K562 (cell line): ENCODE measurements around the gene AZU1. TPM values are rescaled to one million over a fixed set of nuclear protein-coding genes. Genes with fewer than 3 reads are reported as not detected.

Experiments used
- GABPB1 ChIP-seq: sonication (generic); formaldehyde crosslinking; IDR thresholded peaks from 2 replicates; pipeline ENCODE4 v1.8.0; 2022; ENCODE audit warnings: mild to moderate bottlenecking, missing genetic modification reagents
- PTBP1 ChIP-seq: fragments of 200-400 bp; formaldehyde crosslinking; IDR thresholded peaks from 2 replicates; pipeline ENCODE4 v1.6.1; 2017; ENCODE audit warnings: low read depth, low read length
- SMAD4 ChIP-seq: fragments of 250-450 bp; sonication (Bioruptor Pico); conservative IDR thresholded peaks from 2 replicates; pipeline ENCODE4 v1.8.0; 2021; ENCODE audit warnings: inconsistent platforms, mild to moderate bottlenecking, moderate library complexity
- ZBTB12 ChIP-seq: fragments of 250-450 bp; sonication (Bioruptor Pico); IDR thresholded peaks from 2 replicates; pipeline ENCODE4 v1.4.0; 2020
- polyA plus RNA-seq, 8 experiments: library from polyadenylated mRNA; depleted of rRNA in 4 of 8; stranded (reverse) in 5 of 8; unstranded in 3 of 8; fragments of >200 nt; fragmentation: Nextera tagmentation in 2 of 8; fragmentation: Illumina TruSeq in 1 of 8; extraction: Ambion mirVana in 2 of 8; extraction: Trizol in 1 of 8; gene quantifications; 2 replicates each; pipeline versions ENCODE4 v1.2.1 to v1.2.3, GENCODE V29; 2011 to 2014; ENCODE audit warnings: inconsistent platforms in 1 of 8, missing spikeins in 1 of 8
- total RNA-seq, 7 experiments: library from RNA; depleted of rRNA in 6 of 7; stranded (reverse); fragments of >200 nt in 6 of 7; fragmentation: Illumina TruSeq in 2 of 7; extraction: Trizol in 2 of 7; gene quantifications; 2 replicates each; pipeline versions ENCODE4 v1.2.1 to v1.2.3, GENCODE V29; 2011 to 2021; ENCODE audit warnings: low replicate concordance in 1 of 7
- TF ChIP-seq, protein P1 (sequence below): fragments of 200-400 bp; formaldehyde crosslinking; IDR thresholded peaks from 2 replicates; pipeline ENCODE4 v1.6.1; 2017; ENCODE audit warnings: mild to moderate bottlenecking, low read depth, low read length, moderate library complexity

Gene AZU1
- total and polyA plus RNA-seq, 9 of the 15 experiments (the other 6 are each of a cell fraction or from before 2014, with no cell fraction given), result 0.29 to 1.9 (median 0.59) TPM; not detected in 3

GRCh38 chr19:812747-813218 lies 14.9 kb upstream of the AZU1 start (continued):
- TF ChIP-seq ZBTB12 (CRISPR knock-in tag), result no peak
- 0 out of 2 replicates have a peak, but pooled peaks have one; percentile 16 for TF ChIP-seq PTBP1
- no peak for TF ChIP-seq GABPB1
- TF ChIP-seq, protein P1, sequence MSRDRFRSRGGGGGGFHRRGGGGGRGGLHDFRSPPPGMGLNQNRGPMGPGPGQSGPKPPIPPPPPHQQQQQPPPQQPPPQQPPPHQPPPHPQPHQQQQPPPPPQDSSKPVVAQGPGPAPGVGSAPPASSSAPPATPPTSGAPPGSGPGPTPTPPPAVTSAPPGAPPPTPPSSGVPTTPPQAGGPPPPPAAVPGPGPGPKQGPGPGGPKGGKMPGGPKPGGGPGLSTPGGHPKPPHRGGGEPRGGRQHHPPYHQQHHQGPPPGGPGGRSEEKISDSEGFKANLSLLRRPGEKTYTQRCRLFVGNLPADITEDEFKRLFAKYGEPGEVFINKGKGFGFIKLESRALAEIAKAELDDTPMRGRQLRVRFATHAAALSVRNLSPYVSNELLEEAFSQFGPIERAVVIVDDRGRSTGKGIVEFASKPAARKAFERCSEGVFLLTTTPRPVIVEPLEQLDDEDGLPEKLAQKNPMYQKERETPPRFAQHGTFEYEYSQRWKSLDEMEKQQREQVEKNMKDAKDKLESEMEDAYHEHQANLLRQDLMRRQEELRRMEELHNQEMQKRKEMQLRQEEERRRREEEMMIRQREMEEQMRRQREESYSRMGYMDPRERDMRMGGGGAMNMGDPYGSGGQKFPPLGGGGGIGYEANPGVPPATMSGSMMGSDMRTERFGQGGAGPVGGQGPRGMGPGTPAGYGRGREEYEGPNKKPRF, result peak; percentile 69; the same call in 1 of the 2 replicates
- no peak for TF ChIP-seq SMAD4
- TF ChIP-seq, all 486 proteins: peak for 8
